HCT116 (cell line): Measurements from ENCODE around the gene CCR5AS.

Source experiments
- ATAC-seq: fragments of 200-7000 bp; cut with Tn5 transposase; 2 replicates; pipeline ENCODE4 v1.9.1; 2020; ENCODE audit warnings: mild to moderate bottlenecking, moderate library complexity
- BruUV-seq: library from RNA; stranded (reverse); fragments of 400-500 nt; replicated peaks from 2 replicates; lab custom pipeline; 2021; lab: Mats Ljungman, UMichigan
- CTCF ChIA-PET: fragments of 300-600 bp; sonication (Branson Sonifier 250); formaldehyde crosslinking; loops from one replicate; lab custom pipeline; 2021; ENCODE audit warnings: antibody characterized with exemption; lab: Charles Lee
- POLR2A ChIA-PET: fragments of 300-600, 350-600 bp; sonication (Branson Sonifier 250); formaldehyde crosslinking; loops from one replicate; lab custom pipeline; 2021; ENCODE audit warnings: antibody characterized with exemption; lab: Charles Lee
- RAD21 ChIA-PET, 2 experiments: fragments of 300-600 bp; sonication (Branson Sonifier 250); formaldehyde crosslinking; loops; one replicate each; lab custom pipeline; 2023; ENCODE audit warnings: low total read pairs in 2 of 2; ENCODE audit not compliant: uncharacterized antibody in 2 of 2, unreplicated experiment in 2 of 2, low non-redundant PET in 1 of 2; lab: Charles Lee
- DNase-seq: peaks from one replicate; pipeline ENCODE4 v3.0.0-alpha.2; 2010; ENCODE audit warnings: low read depth, low spot score
- H2AFZ ChIP-seq: fragments of 200-600 bp; shearing (Covaris generic), sonication (generic); 2 replicates; pipeline ENCODE4 v1.6.1; 2017; ENCODE audit warnings: low read depth, mixed run types, mixed read lengths, antibody characterized with exemption, low read length; ENCODE audit not compliant: poor library complexity, severe bottlenecking
- H3K27ac ChIP-seq: 2 replicates; pipeline ENCODE4 v1.5.1; 2012; ENCODE audit warnings: low read depth, low read length
- H3K27me3 ChIP-seq: fragments of 200-600 bp; sonication (generic); 2 replicates; pipeline ENCODE4 v1.6.1; 2016; ENCODE audit warnings: mixed run types, low read length, mixed read lengths; ENCODE audit not compliant: insufficient read depth
- H3K36me3 ChIP-seq, 2 experiments: fragments of 200-500 bp in 1 of 2; fragments of 200-600 bp in 1 of 2; sonication (Bioruptor generic) in 1 of 2; sonication (generic) in 1 of 2; 2 replicates each; pipeline versions ENCODE4 v1.5.1 to v1.6.1; 2014 to 2016; ENCODE audit warnings: low read length in 2 of 2, inconsistent platforms in 1 of 2, mixed read lengths in 1 of 2, mixed run types in 1 of 2; ENCODE audit not compliant: insufficient read depth in 2 of 2, control insufficient read depth in 1 of 2
- H3K4me1 ChIP-seq, 2 experiments: fragments of 200-600 bp in 1 of 2; sonication (generic) in 1 of 2; 2 replicates each; pipeline versions ENCODE4 v1.5.1 to v1.6.1; 2012 to 2017; ENCODE audit warnings: low read length in 2 of 2, inconsistent platforms in 1 of 2, mild to moderate bottlenecking in 1 of 2, mixed read lengths in 1 of 2, mixed run types in 1 of 2, moderate library complexity in 1 of 2; ENCODE audit not compliant: insufficient read depth in 2 of 2, control insufficient read depth in 1 of 2
- H3K4me2 ChIP-seq: fragments of 200-600 bp; sonication (generic); 2 replicates; pipeline ENCODE4 v1.6.1; 2017; ENCODE audit warnings: mixed run types, low read length, mixed read lengths
- H3K4me3 ChIP-seq, 2 experiments: fragments of 200-600 bp in 1 of 2; sonication (generic) in 1 of 2; replicated peaks in 1 of 2; 2 replicates each; pipeline ENCODE4 v1.5.1; 2011 to 2016; ENCODE audit warnings: low read length in 2 of 2, control low read depth in 1 of 2, low read depth in 1 of 2, mild to moderate bottlenecking in 1 of 2, mixed read lengths in 1 of 2, mixed run types in 1 of 2
- H3K79me2 ChIP-seq: fragments of 200-600 bp; sonication (generic); 2 replicates; pipeline ENCODE4 v1.6.1; 2017; ENCODE audit warnings: mild to moderate bottlenecking, mixed run types, low read length, moderate library complexity, mixed read lengths; ENCODE audit not compliant: insufficient read depth
- H3K9ac ChIP-seq: fragments of 200-600 bp; sonication (generic); 2 replicates; pipeline ENCODE4 v1.6.1; 2016; ENCODE audit warnings: low read length, mixed read lengths
- H3K9me2 ChIP-seq: fragments of 200-600 bp; sonication (generic), shearing (Covaris generic); 2 replicates; pipeline ENCODE4 v1.6.1; 2017; ENCODE audit warnings: mixed run types, mild to moderate bottlenecking, moderate library complexity; ENCODE audit not compliant: insufficient read depth
- H3K9me3 ChIP-seq, 2 experiments: fragments of 200-500 bp in 1 of 2; fragments of 200-600 bp in 1 of 2; sonication (Bioruptor generic) in 1 of 2; sonication (generic) in 1 of 2; 2 replicates each; pipeline ENCODE4 v1.6.1; 2014 to 2017; ENCODE audit warnings: low read length in 2 of 2, mixed read lengths in 2 of 2, inconsistent platforms in 1 of 2, low read depth in 1 of 2, mild to moderate bottlenecking in 1 of 2, mixed run types in 1 of 2, moderate library complexity in 1 of 2; ENCODE audit not compliant: control insufficient read depth in 1 of 2, insufficient read depth in 1 of 2
- H4K20me1 ChIP-seq: fragments of 200-600 bp; sonication (generic), shearing (Covaris generic); 2 replicates; pipeline ENCODE4 v1.6.1; 2017; ENCODE audit warnings: mixed run types, mild to moderate bottlenecking, moderate library complexity; ENCODE audit not compliant: insufficient read depth
- CEBPB ChIP-seq: IDR thresholded peaks from 2 replicates; pipeline ENCODE4 v1.6.1; 2012; ENCODE audit warnings: low read depth
- EZH2 ChIP-seq: fragments of 200-600 bp; sonication (generic); IDR thresholded peaks from 2 replicates; pipeline ENCODE4 v1.6.1; 2017; ENCODE audit warnings: antibody characterized with exemption, mixed run types
- EZH2phosphoT487 ChIP-seq: fragments of 200-600 bp; IDR thresholded peaks from 2 replicates; pipeline ENCODE4 v1.6.1; 2018; ENCODE audit warnings: antibody characterized with exemption, borderline replicate concordance
- JUND ChIP-seq: IDR thresholded peaks from 2 replicates; pipeline ENCODE4 v1.6.1; 2012
- POLR2A ChIP-seq: IDR thresholded peaks from 2 replicates; pipeline ENCODE4 v1.7.0; 2011; ENCODE audit warnings: borderline replicate concordance; ENCODE audit not compliant: insufficient read depth, insufficient read length; ENCODE audit errors: extremely low read depth
- POLR2AphosphoS5 ChIP-seq: IDR thresholded peaks from 2 replicates; pipeline ENCODE4 v1.6.1; 2011; ENCODE audit warnings: mild to moderate bottlenecking, low read depth, low read length, moderate library complexity
- RAD21 ChIP-seq: IDR thresholded peaks from 2 replicates; pipeline ENCODE4 v1.6.1; 2012; ENCODE audit warnings: low read depth, mild to moderate bottlenecking
- SIN3A ChIP-seq: IDR thresholded peaks from 2 replicates; pipeline ENCODE4 v1.6.1; 2012; ENCODE audit warnings: low read depth
- SRF ChIP-seq: IDR thresholded peaks from 2 replicates; pipeline ENCODE4 v1.6.1; 2012; ENCODE audit warnings: low read depth
- ZFX ChIP-seq: fragments of 450-650 bp; IDR thresholded peaks from 2 replicates; pipeline ENCODE4 v1.6.1; 2017
- intact Hi-C: fragments of 100-400 bp; cut with micrococcal nuclease; formaldehyde crosslinking; loops from 2 replicates; pipeline ENCODE4 v1.10.0; 2022
- TF ChIP-seq, protein P1 (sequence below), 3 experiments: fragments of 200-600 bp in 1 of 3; sonication (generic) in 1 of 3; IDR thresholded peaks in 2 of 3; conservative IDR thresholded peaks in 1 of 3; 2 replicates each; pipeline ENCODE4 v1.5.1; 2012 to 2017; ENCODE audit warnings: low read depth in 2 of 3, low read length in 2 of 3, antibody characterized with exemption in 1 of 3, borderline replicate concordance in 1 of 3, control low read depth in 1 of 3, mild to moderate bottlenecking in 1 of 3, mixed read lengths in 1 of 3, mixed run types in 1 of 3, moderate library complexity in 1 of 3; ENCODE audit not compliant: insufficient read depth in 1 of 3
- TF ChIP-seq, protein P2 (sequence below): IDR thresholded peaks from 2 replicates; pipeline ENCODE4 v1.6.1; 2012

The CCR5AS gene

DNA sequence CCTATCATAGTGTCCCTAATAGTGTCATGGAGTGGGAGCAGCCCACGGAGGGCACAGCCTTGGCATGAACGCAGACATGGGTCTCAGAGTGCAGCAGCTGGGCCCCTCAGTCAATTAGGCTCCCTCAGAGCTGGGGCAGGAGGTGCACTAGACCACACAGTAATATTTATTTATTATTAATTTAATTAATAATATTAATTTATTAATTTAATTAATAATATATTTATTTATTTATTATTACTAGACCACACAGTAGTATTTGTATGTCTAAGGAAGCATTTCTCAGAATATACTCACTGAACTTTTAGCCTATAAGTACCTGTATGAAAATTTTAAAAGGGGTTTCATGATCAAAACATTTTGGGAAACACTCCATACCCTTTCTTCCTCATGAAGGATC is 5.3 kb downstream of the CCR5AS start:
- DNase-seq (no peak), ATAC-seq (no peak)
- H3K9me3 ChIP-seq: no peaks in the 10 kb centered on the region
- no peak overlapping the region for H3K9ac ChIP-seq
- ChIA-PET POLR2A (no interaction called here), CTCF (no interaction called here), RAD21 (no interaction called here)
- H3K36me3 ChIP-seq: no peaks in the 10 kb centered on the region
- H3K4me2 ChIP-seq: no peak overlapping the region
- H3K4me1 ChIP-seq: peaks cover 0 to 2% of the 10 kb centered on the region in 2 experiments; a peak in 1 of 4 replicates
- no peak overlapping the region for H3K27ac ChIP-seq
- H3K9me2 ChIP-seq: no peaks in the 10 kb centered on the region
- no TSS peak for BruUV-seq
- intact Hi-C loops: no loop called here
- no peaks in the 10 kb centered on the region for H3K79me2 ChIP-seq
- no peaks in the 10 kb centered on the region for H4K20me1 ChIP-seq
- no peak for TF ChIP-seq CEBPB
- TF ChIP-seq, protein P1, sequence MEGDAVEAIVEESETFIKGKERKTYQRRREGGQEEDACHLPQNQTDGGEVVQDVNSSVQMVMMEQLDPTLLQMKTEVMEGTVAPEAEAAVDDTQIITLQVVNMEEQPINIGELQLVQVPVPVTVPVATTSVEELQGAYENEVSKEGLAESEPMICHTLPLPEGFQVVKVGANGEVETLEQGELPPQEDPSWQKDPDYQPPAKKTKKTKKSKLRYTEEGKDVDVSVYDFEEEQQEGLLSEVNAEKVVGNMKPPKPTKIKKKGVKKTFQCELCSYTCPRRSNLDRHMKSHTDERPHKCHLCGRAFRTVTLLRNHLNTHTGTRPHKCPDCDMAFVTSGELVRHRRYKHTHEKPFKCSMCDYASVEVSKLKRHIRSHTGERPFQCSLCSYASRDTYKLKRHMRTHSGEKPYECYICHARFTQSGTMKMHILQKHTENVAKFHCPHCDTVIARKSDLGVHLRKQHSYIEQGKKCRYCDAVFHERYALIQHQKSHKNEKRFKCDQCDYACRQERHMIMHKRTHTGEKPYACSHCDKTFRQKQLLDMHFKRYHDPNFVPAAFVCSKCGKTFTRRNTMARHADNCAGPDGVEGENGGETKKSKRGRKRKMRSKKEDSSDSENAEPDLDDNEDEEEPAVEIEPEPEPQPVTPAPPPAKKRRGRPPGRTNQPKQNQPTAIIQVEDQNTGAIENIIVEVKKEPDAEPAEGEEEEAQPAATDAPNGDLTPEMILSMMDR (IDR thresholded peaks at IDR 0.05 in 2 of 3, conservative IDR thresholded peaks at IDR 0.05 in 1 of 3; ENCODE audit: borderline replicate concordance in 1 of 3, insufficient read depth in 1 of 3, low read depth in 2 of 3, low read length in 2 of 3): no peak
- no peak for TF ChIP-seq RAD21
- TF ChIP-seq SIN3A: no peak
- no peak for TF ChIP-seq ZFX
- TF ChIP-seq EZH2: no peak
- TF ChIP-seq, protein P2, sequence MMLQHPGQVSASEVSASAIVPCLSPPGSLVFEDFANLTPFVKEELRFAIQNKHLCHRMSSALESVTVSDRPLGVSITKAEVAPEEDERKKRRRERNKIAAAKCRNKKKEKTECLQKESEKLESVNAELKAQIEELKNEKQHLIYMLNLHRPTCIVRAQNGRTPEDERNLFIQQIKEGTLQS: no peak
- no peak overlapping the region for H3K4me3 ChIP-seq
- H3K27me3 ChIP-seq: no peaks in the 10 kb centered on the region
- H2AFZ ChIP-seq: no peak overlapping the region

DNA sequence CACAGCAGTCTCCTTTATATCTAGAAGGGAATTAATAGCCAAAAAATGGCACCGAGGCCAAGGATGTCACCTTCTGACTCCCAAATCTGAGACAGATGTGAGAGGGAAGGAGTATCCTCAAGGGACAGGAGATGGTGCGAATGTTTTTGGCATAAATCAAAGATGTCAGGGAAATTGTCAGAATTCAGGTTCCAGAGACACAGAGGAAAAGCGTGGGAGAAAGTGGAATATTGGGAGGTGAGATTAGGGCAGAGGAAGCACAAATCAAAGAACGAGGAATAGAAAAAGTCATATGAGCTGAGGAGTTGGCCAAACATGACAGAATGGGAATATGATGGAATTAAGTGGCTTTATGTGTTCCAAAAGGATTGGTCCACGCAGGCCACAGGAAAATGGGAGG is 6.0 kb downstream of the CCR5AS start:
- no peaks in the 10 kb centered on the region for H3K9me3 ChIP-seq
- H4K20me1 ChIP-seq: no peaks in the 10 kb centered on the region
- H3K9ac ChIP-seq: no peak overlapping the region
- no peak overlapping the region for H3K27ac ChIP-seq
- ChIA-PET RAD21 (no interaction called here), POLR2A (no interaction called here), CTCF (no interaction called here)
- no peak for ATAC-seq
- DNase-seq: no peak
- no peak overlapping the region for H2AFZ ChIP-seq
- H3K79me2 ChIP-seq: no peaks in the 10 kb centered on the region
- H3K4me3 ChIP-seq: no peak overlapping the region
- no peaks in the 10 kb centered on the region for H3K9me2 ChIP-seq
- no peak overlapping the region for H3K4me2 ChIP-seq
- TF ChIP-seq POLR2A: no peak
- no peak for TF ChIP-seq SRF
- TF ChIP-seq CEBPB: no peak
- TF ChIP-seq, protein P2: no peak
- TF ChIP-seq EZH2phosphoT487: no peak
- no peak for TF ChIP-seq JUND
- TF ChIP-seq POLR2AphosphoS5: no peak
- H3K4me1 ChIP-seq: no peaks in the 10 kb centered on the region
- H3K27me3 ChIP-seq: no peaks in the 10 kb centered on the region
- no peaks in the 10 kb centered on the region for H3K36me3 ChIP-seq
- no TSS peak for BruUV-seq
- intact Hi-C loops: no loop called here
